ENCODE data around the gene ST8SIA5.

Gene ST8SIA5

DNA sequence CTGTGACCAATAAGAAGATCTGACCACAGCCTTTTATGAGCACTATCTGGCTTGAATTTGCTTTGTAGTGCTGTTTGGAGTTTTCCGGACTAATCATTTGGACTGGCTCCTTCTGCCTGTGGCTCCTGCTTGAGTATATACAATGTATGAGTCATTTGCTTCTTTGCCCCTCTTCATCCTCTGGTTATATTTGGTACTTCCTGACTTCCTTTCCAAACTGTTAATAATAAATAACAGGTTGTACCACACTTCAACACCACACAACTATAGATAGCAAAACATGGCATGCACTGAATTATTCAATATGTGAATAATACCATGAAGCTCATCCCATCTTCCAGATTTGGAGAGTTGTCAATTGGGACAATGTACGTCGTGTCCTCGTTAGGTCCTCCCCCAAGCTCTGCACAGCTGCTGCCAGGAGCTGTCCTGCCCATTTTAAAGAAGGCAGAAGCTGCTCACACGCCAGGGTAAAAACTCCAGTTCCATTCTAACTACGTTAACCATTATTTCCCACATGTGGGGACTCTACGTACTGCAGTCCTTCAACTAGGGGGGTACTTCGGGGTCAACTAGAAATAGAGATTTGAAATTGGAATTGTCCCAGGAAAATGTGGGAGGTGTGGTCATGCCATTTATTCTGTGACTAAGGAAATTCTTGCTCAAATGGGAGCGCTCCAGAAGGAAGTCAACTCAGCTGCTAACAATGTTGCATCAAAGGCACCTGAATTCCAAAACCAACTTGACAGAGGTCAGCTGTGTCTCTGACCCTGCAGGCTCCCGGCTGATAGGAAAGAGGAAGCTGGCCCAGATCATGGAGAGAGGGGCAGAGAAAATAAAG is 38.1 kb downstream of the ST8SIA5 start:
- no peak overlapping the region for H3K4me3 ChIP-seq (ENCODE audit: low read depth, low read length)
- no peak for TF ChIP-seq CTCF (IDR thresholded peaks at IDR 0.05; ENCODE audit: insufficient read depth, low read depth, low read length, missing control alignments)
- no peak for DNase-seq (ENCODE audit: low read depth)

- TF ChIP-seq CTCF (IDR thresholded peaks at IDR 0.05; ENCODE audit: insufficient read depth, low read depth, low read length, missing control alignments): no peak
- H3K4me3 ChIP-seq (ENCODE audit: low read depth, low read length): no peak overlapping the region
- DNase-seq (ENCODE audit: low read depth): no peak
These were observed 40.0 kb downstream of the ST8SIA5 start for GRCh38 chr18:46716827-46717226.

- no peak for DNase-seq (ENCODE audit: low read depth)
- H3K4me3 ChIP-seq (ENCODE audit: low read depth, low read length): no peak overlapping the region
- no peak for TF ChIP-seq CTCF (IDR thresholded peaks at IDR 0.05; ENCODE audit: insufficient read depth, low read depth, low read length, missing control alignments)
These were observed 40.5 kb downstream of the ST8SIA5 start for GRCh38 chr18:46716336-46716735.

DNA sequence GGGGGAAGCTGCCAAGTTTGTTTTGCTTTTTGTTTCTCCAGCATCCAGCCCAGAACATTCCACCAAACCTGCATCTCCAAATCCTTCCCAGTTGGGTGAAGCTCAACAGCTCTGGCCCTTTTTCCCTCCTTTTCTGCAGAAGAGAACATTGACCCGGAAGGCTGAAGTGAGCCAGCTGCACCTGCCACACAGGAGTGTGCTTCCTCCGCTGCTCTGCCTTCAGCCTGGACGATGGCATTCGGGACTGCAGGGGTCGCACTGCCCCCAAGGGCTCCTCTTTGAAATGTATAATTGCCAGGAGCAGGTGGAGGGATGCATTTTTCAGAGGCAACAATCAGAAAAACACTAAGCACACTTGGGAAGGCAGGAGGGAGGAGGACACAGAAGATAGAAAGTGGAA is 41.8 kb downstream of the ST8SIA5 start:
- DNase-seq (ENCODE audit: low read depth): no peak
- H3K4me3 ChIP-seq (ENCODE audit: low read depth, low read length): no peak overlapping the region
- no peak for TF ChIP-seq CTCF (IDR thresholded peaks at IDR 0.05; ENCODE audit: insufficient read depth, low read depth, low read length, missing control alignments)

DNA sequence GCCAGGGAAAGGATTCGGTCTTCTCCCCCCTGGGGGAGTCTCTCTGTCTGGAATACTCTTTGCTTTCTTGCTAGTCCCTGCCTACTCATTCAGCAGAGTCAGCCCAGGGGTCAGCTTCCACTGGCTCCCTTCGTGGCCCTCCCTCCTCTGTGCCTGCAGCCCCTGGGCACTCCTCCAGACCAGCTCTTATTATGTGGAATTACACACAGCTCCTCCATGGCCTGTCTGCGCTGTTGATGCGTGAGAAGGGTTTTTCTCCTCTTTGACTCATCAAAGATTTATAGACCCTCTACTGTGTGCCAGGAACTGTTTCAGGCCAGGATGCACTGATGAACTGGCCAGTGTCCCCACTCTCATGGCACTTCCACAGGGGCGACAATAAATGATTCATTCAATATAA is 44.4 kb downstream of the ST8SIA5 start:
- no peak overlapping the region for H3K4me3 ChIP-seq (ENCODE audit: low read depth, low read length)
- no peak for DNase-seq (ENCODE audit: low read depth)
- no peak for TF ChIP-seq CTCF (IDR thresholded peaks at IDR 0.05; ENCODE audit: insufficient read depth, low read depth, low read length, missing control alignments)

DNA sequence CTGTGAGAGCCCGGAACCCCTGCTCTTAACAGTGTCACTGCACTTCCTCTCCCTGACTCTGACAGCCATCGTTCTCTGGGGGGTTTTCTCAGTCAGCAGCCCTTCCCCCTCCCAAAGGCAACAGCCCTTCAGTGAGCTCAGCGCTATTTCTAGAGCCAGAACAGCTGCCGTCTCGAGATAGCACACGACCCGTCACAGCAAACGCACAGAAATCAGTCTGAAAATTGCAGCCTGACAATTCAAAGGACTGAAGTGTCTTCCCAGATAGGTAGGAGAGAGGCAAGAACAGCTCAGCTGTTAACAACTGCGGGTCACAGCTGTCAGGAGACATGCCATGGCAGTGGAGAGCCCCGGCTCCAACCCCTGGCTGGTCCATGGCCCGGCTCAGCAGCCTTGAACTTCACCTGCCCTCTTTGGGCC is 45.4 kb downstream of the ST8SIA5 start:
- peak; percentile 29 for DNase-seq (ENCODE audit: low read depth)
- no peak overlapping the region for H3K4me3 ChIP-seq (ENCODE audit: low read depth, low read length)
- TF ChIP-seq CTCF (IDR thresholded peaks at IDR 0.05; ENCODE audit: insufficient read depth, low read depth, low read length, missing control alignments): no peak

GRCh38 chr18:46706968-46707367 is 49.9 kb downstream of the ST8SIA5 start:
- TF ChIP-seq CTCF (IDR thresholded peaks at IDR 0.05; ENCODE audit: insufficient read depth, low read depth, low read length, missing control alignments): no peak
- no peak overlapping the region for H3K4me3 ChIP-seq (ENCODE audit: low read depth, low read length)
- no peak for DNase-seq (ENCODE audit: low read depth)

Data from GM12865 (cell line).